ENCODE results near the gene CDH18.
A peak's percentile ranks its signal among the peaks of the same experiment; 100 is the strongest.
"Not testable (repeated sequence)": the region's sequence is repeated elsewhere in the genome, so short reads cannot be mapped to it uniquely, and the experiment has no call there.

CDH18 gene

DNA sequence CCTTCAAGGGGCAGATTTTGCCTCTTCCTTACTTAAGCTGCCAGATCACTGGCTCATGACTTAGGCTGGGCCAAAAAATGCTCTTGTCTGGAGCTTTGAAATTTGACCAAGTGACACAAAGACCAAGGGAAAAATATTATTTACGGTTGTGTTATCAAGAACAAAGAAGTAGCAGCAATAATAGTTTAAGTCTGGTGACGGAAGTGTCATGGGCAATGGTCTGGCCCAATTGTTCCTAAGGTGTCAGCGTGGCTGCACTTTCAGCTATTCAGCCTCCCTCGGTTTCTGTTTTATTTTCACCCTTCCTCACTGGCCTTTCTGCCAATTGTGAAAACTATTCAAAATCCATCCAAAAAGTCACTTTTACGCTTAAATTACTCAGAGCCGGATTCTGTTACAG lies 185.3 kb downstream of the CDH18 start:
- Mint-ChIP-seq H3K27me3 (ENCODE audit: low read depth) (no peaks in the 10 kb centered on the region), H3K4me1 (no peaks in the 10 kb centered on the region), H3K9me3 (no peaks in the 10 kb centered on the region), H3K36me3 (ENCODE audit: low read depth) (no peaks in the 10 kb centered on the region), H3K4me3 (no peak overlapping the region), H3K27ac (no peak overlapping the region)
- TF ChIP-seq, protein P1, sequence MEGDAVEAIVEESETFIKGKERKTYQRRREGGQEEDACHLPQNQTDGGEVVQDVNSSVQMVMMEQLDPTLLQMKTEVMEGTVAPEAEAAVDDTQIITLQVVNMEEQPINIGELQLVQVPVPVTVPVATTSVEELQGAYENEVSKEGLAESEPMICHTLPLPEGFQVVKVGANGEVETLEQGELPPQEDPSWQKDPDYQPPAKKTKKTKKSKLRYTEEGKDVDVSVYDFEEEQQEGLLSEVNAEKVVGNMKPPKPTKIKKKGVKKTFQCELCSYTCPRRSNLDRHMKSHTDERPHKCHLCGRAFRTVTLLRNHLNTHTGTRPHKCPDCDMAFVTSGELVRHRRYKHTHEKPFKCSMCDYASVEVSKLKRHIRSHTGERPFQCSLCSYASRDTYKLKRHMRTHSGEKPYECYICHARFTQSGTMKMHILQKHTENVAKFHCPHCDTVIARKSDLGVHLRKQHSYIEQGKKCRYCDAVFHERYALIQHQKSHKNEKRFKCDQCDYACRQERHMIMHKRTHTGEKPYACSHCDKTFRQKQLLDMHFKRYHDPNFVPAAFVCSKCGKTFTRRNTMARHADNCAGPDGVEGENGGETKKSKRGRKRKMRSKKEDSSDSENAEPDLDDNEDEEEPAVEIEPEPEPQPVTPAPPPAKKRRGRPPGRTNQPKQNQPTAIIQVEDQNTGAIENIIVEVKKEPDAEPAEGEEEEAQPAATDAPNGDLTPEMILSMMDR (IDR thresholded peaks at IDR 0.05; ENCODE audit: unreplicated experiment in 3 of 3), result no peak

DNA sequence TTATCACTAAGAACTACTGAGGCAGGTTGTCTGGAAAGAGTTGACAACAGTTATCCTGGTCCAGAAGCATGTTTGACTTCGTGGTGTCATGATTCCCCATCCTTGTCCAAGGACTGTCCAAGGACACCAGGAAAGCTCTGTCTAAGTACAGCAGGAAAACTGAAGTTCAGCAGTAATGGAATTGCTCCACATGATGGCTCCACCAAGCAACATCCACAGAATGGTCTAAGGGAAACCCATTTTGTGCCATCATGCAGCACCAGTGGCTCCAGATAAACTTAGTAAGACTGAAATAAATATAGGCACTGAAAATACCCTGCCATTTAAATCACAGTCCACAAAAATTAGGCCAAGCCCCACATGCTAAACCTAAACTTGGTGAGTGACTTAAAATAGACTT lies 192.8 kb downstream of the CDH18 start:
- no peaks in the 10 kb centered on the region for H3K36me3 Mint-ChIP-seq (ENCODE audit: low read depth)
- no peaks in the 10 kb centered on the region for H3K27me3 Mint-ChIP-seq (ENCODE audit: low read depth)
- TF ChIP-seq, protein P1 (IDR thresholded peaks at IDR 0.05; ENCODE audit: unreplicated experiment in 3 of 3), result no peak
- no peak overlapping the region for H3K27ac Mint-ChIP-seq
- no peak overlapping the region for H3K4me3 Mint-ChIP-seq
- H3K4me1 Mint-ChIP-seq, result no peaks in the 10 kb centered on the region
- H3K9me3 Mint-ChIP-seq, result no peaks in the 10 kb centered on the region

DNA sequence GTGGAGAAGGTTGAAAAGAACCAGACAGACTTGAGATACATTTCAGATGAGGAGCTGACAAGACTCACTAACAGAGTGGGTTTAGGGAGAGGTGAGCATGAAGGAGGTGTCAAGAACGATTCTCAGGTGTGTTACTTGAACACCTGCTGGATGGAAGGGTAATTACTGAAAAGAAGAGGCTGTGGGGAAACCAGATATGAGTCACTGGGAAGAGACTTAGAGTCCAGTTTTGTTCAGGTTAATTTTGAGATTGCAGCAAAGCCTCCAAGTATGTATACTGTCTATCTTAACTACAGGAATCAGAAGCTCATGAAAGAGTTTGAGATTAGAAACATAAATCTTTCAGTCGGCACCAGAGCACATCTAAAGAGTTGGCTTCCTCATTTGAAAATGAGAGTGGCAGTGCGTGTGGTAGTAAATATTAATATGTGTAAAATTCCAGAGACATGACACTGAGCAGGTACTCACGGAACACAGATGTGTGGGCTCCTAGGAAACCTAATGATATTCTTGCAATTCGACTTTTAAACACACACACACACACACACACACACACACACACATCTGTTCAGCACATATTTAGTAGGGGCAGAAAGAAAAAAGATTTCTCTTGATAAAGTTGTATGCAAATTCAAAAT lies 197.1 kb downstream of the CDH18 start:
- Mint-ChIP-seq H3K9me3 (no peaks in the 10 kb centered on the region), H3K36me3 (ENCODE audit: low read depth) (no peaks in the 10 kb centered on the region), H3K27me3 (ENCODE audit: low read depth) (no peaks in the 10 kb centered on the region), H3K4me3 (no peak overlapping the region), H3K4me1 (no peaks in the 10 kb centered on the region), H3K27ac (no peak overlapping the region)
- TF ChIP-seq, protein P1 (IDR thresholded peaks at IDR 0.05; ENCODE audit: unreplicated experiment in 3 of 3), result no peak

DNA sequence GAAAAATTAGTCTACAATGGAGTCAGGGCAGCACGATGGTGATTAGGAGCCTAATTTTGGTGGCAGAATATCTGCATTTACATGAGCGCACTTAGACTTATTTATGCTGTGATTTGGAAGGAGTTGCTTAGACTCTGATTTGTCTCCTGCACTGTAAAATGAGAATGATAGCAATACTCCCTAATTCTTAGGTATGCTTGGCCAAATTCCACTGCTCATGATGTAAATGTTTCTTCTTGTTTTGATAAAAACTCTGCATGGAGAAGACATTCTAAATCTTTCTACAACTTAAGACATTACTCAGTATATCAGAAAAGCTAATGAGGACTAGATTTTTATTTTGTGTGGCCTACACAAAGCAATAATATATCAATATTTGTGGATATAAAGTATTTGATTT lies 205.4 kb downstream of the CDH18 start:
- peak overlapping the region; percentile 35 to 58 (median 47) for H3K27ac Mint-ChIP-seq
- H3K4me1 Mint-ChIP-seq, result peaks cover 18% of the 10 kb centered on the region

DNA sequence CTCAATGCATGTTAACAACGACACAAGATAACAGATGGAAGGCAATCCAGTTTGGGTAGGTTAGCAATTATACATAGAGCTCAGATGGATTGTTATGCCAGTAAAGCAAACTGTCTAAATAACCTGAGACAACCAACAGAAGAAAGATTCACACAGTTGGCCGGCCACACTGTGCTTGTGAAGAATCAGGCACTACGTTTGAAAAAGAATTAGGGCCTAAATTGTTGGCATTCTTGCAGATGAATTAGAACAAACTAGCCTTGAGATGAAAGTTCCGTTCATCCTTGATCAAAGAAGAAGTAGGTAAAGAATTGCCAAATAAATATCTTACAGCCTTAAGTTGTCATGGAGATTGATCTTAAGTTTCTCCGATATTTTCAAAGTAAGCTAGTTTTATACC lies 210.6 kb downstream of the CDH18 start:
- TF ChIP-seq, protein P1 (IDR thresholded peaks at IDR 0.05; ENCODE audit: unreplicated experiment in 3 of 3), result no peak
- H3K9me3 Mint-ChIP-seq, result no peaks in the 10 kb centered on the region
- H3K27ac Mint-ChIP-seq, result no peak overlapping the region
- no peak overlapping the region for H3K4me3 Mint-ChIP-seq
- H3K27me3 Mint-ChIP-seq (ENCODE audit: low read depth), result no peaks in the 10 kb centered on the region
- no peaks in the 10 kb centered on the region for H3K36me3 Mint-ChIP-seq (ENCODE audit: low read depth)
- H3K4me1 Mint-ChIP-seq, result peaks cover 4% of the 10 kb centered on the region

More for the DNA sequence above, 205.4 kb downstream of the CDH18 start:
- H3K36me3 Mint-ChIP-seq (ENCODE audit: low read depth), result no peaks in the 10 kb centered on the region
- H3K4me3 Mint-ChIP-seq, result no peak overlapping the region
- H3K27me3 Mint-ChIP-seq (ENCODE audit: low read depth), result no peaks in the 10 kb centered on the region
- H3K9me3 Mint-ChIP-seq, result no peaks in the 10 kb centered on the region
- TF ChIP-seq, protein P1 (IDR thresholded peaks at IDR 0.05; ENCODE audit: unreplicated experiment in 3 of 3), result no peak

DNA sequence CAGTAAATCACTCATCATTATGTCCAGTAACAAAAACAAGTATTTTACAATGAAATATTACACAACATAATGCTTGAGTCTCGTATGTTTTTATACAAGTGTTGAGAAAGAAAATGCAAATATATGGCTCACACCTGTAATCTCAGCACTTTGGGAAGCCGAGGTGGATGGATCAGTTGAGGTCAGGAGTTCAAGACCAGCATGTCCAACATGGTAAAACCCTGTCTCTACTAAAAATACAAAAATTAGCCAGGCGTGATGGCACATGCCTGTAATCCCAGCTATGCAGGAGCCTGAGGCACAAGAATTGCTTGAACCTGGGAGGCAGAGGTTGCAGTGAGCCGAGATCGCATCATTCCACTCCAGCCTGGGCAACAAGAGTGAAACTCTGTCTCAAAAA lies 211.1 kb downstream of the CDH18 start:
- H3K36me3 Mint-ChIP-seq (ENCODE audit: low read depth); H3K4me3 Mint-ChIP-seq; H3K9me3 Mint-ChIP-seq; H3K27me3 Mint-ChIP-seq (ENCODE audit: low read depth); H3K27ac Mint-ChIP-seq; H3K4me1 Mint-ChIP-seq: not testable (repeated sequence)

Data from nephron (organoid).